Activated CD8-positive, alpha-beta T cell treated with anti-CD3 and anti-CD28 coated beads for 36 hours (primary cell): ENCODE results near the gene MMP19. TPM values are rescaled to one million over a fixed set of nuclear protein-coding genes. Genes with fewer than 3 reads are reported as not detected.
A peak's percentile ranks its signal among the peaks of the same experiment; 100 is the strongest.
"Not testable (repeated sequence)": the region's sequence is repeated elsewhere in the genome, so short reads cannot be mapped to it uniquely, and the experiment has no call there.

Source experiments
- ATAC-seq: fragments of 200-7000 bp; cut with Tn5 transposase; one replicate; pipeline ENCODE4 v1.10.0; 2021; ENCODE audit warnings: mild to moderate bottlenecking, moderate library complexity
- CTCF ChIA-PET: fragments of 350-600 bp; sonication (Branson Sonifier 250); formaldehyde crosslinking; loops from one replicate; lab custom pipeline; 2021; ENCODE audit warnings: antibody characterized with exemption; lab: Charles Lee
- POLR2A ChIA-PET: fragments of 350-600 bp; sonication (Branson Sonifier 250); formaldehyde crosslinking; loops from one replicate; lab custom pipeline; 2021; ENCODE audit warnings: antibody characterized with exemption; lab: Charles Lee
- DNase-seq: peaks from one replicate; pipeline ENCODE4 v3.0.0-alpha.2; 2020
- H3K27ac Mint-ChIP-seq: one replicate; pipeline ENCODE4 v1.8.0; 2021; ENCODE audit warnings: mild to moderate bottlenecking, mixed read lengths
- H3K27me3 Mint-ChIP-seq: one replicate; pipeline ENCODE4 v1.8.0; 2021; ENCODE audit warnings: mixed read lengths
- H3K36me3 Mint-ChIP-seq: one replicate; pipeline ENCODE4 v1.8.0; 2021; ENCODE audit warnings: low read depth, mixed read lengths
- H3K4me1 Mint-ChIP-seq: one replicate; pipeline ENCODE4 v1.8.0; 2021; ENCODE audit warnings: low read depth, mixed read lengths
- H3K4me3 Mint-ChIP-seq: one replicate; pipeline ENCODE4 v1.8.0; 2021; ENCODE audit warnings: mild to moderate bottlenecking, moderate library complexity, mixed read lengths
- H3K9me3 Mint-ChIP-seq: one replicate; pipeline ENCODE4 v1.8.0; 2021; ENCODE audit warnings: mixed read lengths
- CTCF ChIP-seq: fragments of 200-600 bp; IDR thresholded peaks from one replicate; pipeline ENCODE4 v1.8.0; 2022; ENCODE audit warnings: antibody characterized with exemption, mild to moderate bottlenecking
- intact Hi-C: fragments of 100-400 bp; cut with micrococcal nuclease; formaldehyde crosslinking; loops from one replicate; pipeline ENCODE4 v1.10.0; 2022
- total RNA-seq, 2 experiments: library from RNA; stranded (reverse); gene quantifications; one replicate each; pipeline ENCODE4 v1.2.3, GENCODE V29; 2021

The MMP19 gene
- total RNA-seq, 2 experiments from 2014 or later, result not detected

GRCh38 chr12:55839345-55840140 lies 3.2 kb downstream of the MMP19 start:
- POLR2A ChIA-PET, result interaction anchor here (1.9 kb wide), 1 partner anchor 22 kb away, joined by 4 read pairs; the partner anchor contains the start of gene SARNP
- intact Hi-C loops, result no loop called here
- ATAC-seq (no peak), DNase-seq (no peak)
- Mint-ChIP-seq H3K27ac (no peak overlapping the region), H3K27me3 (no peaks in the 10 kb centered on the region), H3K4me1 (no peaks in the 10 kb centered on the region), H3K36me3 (no peaks in the 10 kb centered on the region), H3K4me3 (no peak overlapping the region), H3K9me3 (no peaks in the 10 kb centered on the region)
- CTCF ChIA-PET, result no interaction called here
- no peak for TF ChIP-seq CTCF

GRCh38 chr12:55838361-55838760 lies 4.4 kb downstream of the MMP19 start:
- DNase-seq, result no peak
- H3K4me3 Mint-ChIP-seq, result no peak overlapping the region
- ATAC-seq, result no peak
- POLR2A ChIA-PET, result interaction anchor here (1.9 kb wide), 1 partner anchor 21 kb away, joined by 4 read pairs; the partner anchor contains the start of gene SARNP
- H3K27ac Mint-ChIP-seq, result no peak overlapping the region
- peaks cover 1% of the 10 kb centered on the region for H3K4me1 Mint-ChIP-seq
- no peaks in the 10 kb centered on the region for H3K27me3 Mint-ChIP-seq
- no peaks in the 10 kb centered on the region for H3K36me3 Mint-ChIP-seq
- intact Hi-C loops, result no loop called here
- CTCF ChIA-PET, result no interaction called here
- TF ChIP-seq CTCF, result no peak
- H3K9me3 Mint-ChIP-seq, result no peaks in the 10 kb centered on the region

GRCh38 chr12:55834400-55834799 lies 8.3 kb downstream of the MMP19 start:
- POLR2A ChIA-PET, DNase-seq: not testable (repeated sequence)
- CTCF ChIA-PET, result interaction anchor here (1.1 to 1.9 kb wide), 2 partner anchors 10 to 51 kb away, joined by 3 to 5 read pairs; no protein-coding TSS in a partner anchor

GRCh38 chr12:55833056-55833455 lies 9.7 kb downstream of the MMP19 start:
- ATAC-seq (no peak), DNase-seq (no peak)
- no peaks in the 10 kb centered on the region for H3K9me3 Mint-ChIP-seq
- intact Hi-C loops, result no loop called here
- no peak overlapping the region for H3K27ac Mint-ChIP-seq
- H3K4me1 Mint-ChIP-seq, result peaks cover 23% of the 10 kb centered on the region
- H3K4me3 Mint-ChIP-seq, result no peak overlapping the region
- ChIA-PET CTCF (interaction anchor here (0.8 to 1.0 kb wide), 2 partner anchors 15 to 95 kb away, joined by 3 read pairs; no protein-coding TSS in a partner anchor), POLR2A (interaction anchor here (1.9 kb wide), 1 partner anchor 11 kb away, joined by 6 read pairs; no protein-coding TSS in a partner anchor)
- no peak for TF ChIP-seq CTCF
- peaks cover 5% of the 10 kb centered on the region for H3K36me3 Mint-ChIP-seq
- H3K27me3 Mint-ChIP-seq, result no peaks in the 10 kb centered on the region

More at GRCh38 chr12:55834400-55834799, 8.3 kb downstream of the MMP19 start:
- ATAC-seq, intact Hi-C loops, H3K27ac Mint-ChIP-seq, H3K4me3 Mint-ChIP-seq, H3K9me3 Mint-ChIP-seq, H3K36me3 Mint-ChIP-seq, H3K27me3 Mint-ChIP-seq: not testable (repeated sequence)
- peaks cover 17% of the 10 kb centered on the region for H3K4me1 Mint-ChIP-seq

- POLR2A ChIA-PET, result interaction anchor here (1.1 to 3.0 kb wide), 8 partner anchors 9 to 273 kb away, joined by 3 to 19 read pairs (median 6); partner anchors contain the start of genes PA2G4 and RAB5B
- H3K4me3 Mint-ChIP-seq, result peak overlapping the region; percentile 97
- no peak for ATAC-seq
- no peaks in the 10 kb centered on the region for H3K9me3 Mint-ChIP-seq
- peak overlapping the region; percentile 43 for H3K27ac Mint-ChIP-seq
- peaks cover 35% of the 10 kb centered on the region for H3K4me1 Mint-ChIP-seq
- intact Hi-C loops, result no loop called here
- CTCF ChIA-PET, result interaction anchor here (0.8 to 3.9 kb wide), 7 partner anchors 12 to 109 kb away, joined by 3 to 31 read pairs (median 5); partner anchors contain the start of genes ORMDL2, PYM1 and SARNP
- peaks cover 18% of the 10 kb centered on the region for H3K36me3 Mint-ChIP-seq
- H3K27me3 Mint-ChIP-seq, result no peaks in the 10 kb centered on the region
- no peak for TF ChIP-seq CTCF
- DNase-seq, result no peak
Measured at GRCh38 chr12:55831447-55831815, 11.3 kb downstream of the MMP19 start.
